T-helper 1 cell treated with Interleukin-12 subunit alpha and Interleukin-12 subunit beta and Interleukin-4 antibody, amounts not matched to agents 30 ng/mL and 1 ng/mL, for 36 hours (primary cell): ENCODE results near the gene ARHGAP23. TPM values are rescaled to one million over a fixed set of nuclear protein-coding genes. Genes with fewer than 3 reads are reported as not detected.

Experiments
- intact Hi-C: fragments of 100-400 bp; cut with micrococcal nuclease; formaldehyde crosslinking; loops from one replicate; pipeline ENCODE4 v1.15.1; 2024
- total RNA-seq: library from RNA; stranded (reverse); gene quantifications from 2 replicates; pipeline ENCODE4 v1.2.3, GENCODE V29; 2022

Gene ARHGAP23, protein sequence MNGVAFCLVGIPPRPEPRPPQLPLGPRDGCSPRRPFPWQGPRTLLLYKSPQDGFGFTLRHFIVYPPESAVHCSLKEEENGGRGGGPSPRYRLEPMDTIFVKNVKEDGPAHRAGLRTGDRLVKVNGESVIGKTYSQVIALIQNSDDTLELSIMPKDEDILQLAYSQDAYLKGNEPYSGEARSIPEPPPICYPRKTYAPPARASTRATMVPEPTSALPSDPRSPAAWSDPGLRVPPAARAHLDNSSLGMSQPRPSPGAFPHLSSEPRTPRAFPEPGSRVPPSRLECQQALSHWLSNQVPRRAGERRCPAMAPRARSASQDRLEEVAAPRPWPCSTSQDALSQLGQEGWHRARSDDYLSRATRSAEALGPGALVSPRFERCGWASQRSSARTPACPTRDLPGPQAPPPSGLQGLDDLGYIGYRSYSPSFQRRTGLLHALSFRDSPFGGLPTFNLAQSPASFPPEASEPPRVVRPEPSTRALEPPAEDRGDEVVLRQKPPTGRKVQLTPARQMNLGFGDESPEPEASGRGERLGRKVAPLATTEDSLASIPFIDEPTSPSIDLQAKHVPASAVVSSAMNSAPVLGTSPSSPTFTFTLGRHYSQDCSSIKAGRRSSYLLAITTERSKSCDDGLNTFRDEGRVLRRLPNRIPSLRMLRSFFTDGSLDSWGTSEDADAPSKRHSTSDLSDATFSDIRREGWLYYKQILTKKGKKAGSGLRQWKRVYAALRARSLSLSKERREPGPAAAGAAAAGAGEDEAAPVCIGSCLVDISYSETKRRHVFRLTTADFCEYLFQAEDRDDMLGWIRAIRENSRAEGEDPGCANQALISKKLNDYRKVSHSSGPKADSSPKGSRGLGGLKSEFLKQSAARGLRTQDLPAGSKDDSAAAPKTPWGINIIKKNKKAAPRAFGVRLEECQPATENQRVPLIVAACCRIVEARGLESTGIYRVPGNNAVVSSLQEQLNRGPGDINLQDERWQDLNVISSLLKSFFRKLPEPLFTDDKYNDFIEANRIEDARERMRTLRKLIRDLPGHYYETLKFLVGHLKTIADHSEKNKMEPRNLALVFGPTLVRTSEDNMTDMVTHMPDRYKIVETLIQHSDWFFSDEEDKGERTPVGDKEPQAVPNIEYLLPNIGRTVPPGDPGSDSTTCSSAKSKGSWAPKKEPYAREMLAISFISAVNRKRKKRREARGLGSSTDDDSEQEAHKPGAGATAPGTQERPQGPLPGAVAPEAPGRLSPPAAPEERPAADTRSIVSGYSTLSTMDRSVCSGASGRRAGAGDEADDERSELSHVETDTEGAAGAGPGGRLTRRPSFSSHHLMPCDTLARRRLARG (N-terminal part only)
- 2.1 and 2.6 TPM in 2 replicates for total RNA-seq

DNA sequence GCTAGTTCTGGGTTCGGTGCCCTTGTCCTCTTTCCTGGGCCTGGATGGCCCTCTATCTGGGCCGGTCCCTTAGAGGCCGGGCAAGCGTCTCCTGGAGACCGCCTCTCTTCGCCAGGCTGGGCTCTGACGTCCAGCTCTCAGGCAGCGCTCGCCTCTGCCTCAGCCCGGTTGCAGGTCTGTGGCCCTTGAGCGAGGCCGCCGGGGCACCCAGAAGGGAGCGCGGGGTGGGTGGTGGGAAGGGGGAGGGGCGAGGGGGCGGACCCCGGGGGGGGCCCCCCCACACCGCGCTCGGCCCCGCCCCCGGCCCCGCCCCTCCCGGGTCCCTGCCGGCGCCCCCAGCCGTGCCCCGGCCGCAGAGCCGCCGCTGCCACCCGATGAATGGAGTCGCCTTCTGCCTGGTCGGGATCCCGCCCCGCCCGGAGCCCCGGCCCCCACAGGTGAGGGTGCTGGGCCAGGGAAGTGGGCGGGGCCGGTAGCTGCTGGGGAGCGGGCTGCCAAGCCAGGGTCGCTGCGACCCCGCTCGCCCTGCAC, at the start of gene ARHGAP23:
ARHGAP23 (plus strand) TSS at position 353 of the 531 bp plus-strand sequence; CDS start at position 375, 22 bp downstream.
- intact Hi-C loops = no loop called here

DNA sequence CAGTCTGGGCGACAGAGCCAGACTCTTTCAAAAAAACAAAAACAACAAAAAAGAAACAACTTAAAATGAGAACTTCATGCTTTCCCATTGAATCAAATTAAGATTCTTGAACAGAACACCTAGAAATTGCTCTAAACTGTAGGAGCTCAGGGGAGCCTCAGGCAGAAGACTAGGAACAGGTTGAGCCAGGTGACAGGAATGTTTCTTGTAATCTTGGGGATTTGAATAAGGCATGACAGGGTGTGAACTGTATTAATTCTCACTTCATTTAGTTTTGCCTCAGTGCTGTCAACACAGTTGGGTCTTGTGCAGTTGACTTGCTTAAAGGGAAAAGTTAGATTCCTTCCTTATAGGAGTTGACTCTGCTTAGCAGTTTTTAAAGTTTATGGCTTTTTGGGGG, 48.8 kb upstream of the ARHGAP23 start:
- intact Hi-C loops = no loop called here

DNA sequence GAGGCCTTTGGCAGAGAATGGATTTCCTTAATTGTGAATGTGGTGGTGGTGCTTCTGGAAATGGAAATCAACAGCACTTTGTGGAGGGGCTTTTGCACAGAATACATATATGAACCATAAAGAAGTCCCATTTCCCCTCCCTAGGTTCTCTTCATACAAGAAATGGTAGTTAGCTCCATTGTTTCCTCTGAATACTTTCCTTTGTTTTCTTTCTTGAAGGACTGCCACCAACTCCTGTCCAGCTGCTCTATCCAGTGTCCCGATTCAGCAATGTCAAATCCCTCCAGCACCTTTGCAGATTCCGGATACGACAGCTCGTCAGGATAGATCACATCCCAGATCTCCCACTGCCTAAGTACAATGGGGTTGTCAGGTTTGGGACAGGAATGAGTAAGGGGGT, 33.2 kb upstream of the ARHGAP23 start:
- intact Hi-C loops = no loop called here

GRCh38 chr17:38397227-38397626, 31.0 kb upstream of the ARHGAP23 start:
- intact Hi-C loops = no loop called here

- intact Hi-C loops = no loop called here
These were observed 28.0 kb upstream of the ARHGAP23 start for GRCh38 chr17:38400286-38400685.

- intact Hi-C loops = no loop called here
These were observed 26.8 kb upstream of the ARHGAP23 start for GRCh38 chr17:38401459-38401858.

DNA sequence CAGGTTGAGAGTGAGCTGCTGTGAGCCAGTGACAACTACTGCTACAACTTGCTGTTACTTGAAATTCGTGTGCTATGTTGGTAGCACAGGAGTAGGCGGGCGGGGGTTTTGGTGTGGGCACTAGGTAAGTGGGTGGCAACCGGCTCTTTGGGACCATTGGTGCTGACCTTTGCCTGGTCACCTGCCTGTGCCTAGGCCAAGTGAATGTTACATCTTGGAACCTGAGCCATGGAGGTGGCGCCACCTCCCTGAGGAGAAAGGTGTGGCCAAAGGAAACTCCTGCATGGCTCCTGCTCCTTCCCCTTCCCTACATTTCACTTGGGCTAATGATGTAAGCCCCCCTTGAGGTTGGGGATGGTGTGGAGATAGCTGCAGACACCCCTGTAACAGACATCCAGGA, 25.4 kb upstream of the ARHGAP23 start:
- intact Hi-C loops = no loop called here

DNA sequence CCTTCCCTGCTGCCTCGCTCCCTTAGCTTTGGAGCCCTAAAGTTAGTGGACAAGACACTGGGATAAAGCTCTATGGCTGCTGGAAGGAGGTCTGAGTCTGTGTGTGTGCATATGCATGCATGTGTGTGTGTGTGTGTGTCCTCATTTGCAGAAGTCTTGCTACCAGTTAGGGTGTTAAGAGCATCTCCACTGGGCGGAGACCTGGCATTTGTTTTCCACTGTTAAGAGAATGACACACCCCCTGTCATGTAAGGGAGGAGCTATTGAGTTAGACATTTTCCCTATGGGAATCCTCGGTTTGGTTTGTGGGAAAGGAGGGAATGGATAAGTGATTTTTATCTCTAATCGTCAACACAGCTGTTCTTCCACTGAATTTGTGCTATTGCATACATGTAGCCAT, 24.8 kb upstream of the ARHGAP23 start:
- intact Hi-C loops = no loop called here

DNA sequence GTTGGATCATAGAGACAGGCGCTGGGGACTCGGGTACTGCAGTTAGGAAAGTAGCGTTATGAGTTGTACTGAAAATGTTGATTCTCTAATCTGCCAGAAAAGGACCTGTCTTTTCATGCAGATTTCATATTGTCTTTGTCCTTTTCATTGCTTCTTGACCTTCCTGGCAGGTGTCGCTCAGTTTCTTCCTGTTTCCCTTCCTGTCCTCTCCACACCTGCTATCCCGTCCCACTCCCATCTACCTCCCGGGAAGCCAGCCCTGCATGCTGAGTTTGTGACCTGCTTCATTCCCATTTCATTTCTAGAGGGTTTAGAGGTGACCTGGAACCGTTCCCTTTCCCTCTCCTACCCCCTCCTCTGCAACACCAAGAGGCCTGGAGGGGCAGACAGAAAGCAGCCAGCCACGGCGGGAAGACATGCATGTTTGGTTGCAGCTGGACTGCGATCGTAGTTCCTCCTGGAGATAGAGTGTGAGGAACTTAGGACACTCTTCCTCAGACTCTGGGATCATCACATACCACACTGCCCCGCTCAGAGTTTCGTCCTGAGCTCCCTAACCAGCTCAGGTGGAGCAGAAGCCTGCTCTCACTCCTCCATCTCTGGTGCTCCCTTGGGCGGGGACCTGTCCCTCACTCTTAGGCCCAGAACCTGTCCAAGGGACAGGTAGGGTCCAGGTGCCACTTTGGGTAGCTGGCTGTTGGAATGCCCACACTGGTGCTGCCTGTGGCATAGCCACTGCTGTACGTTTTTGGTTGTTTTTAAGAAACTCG, 23.9 kb upstream of the ARHGAP23 start:
- intact Hi-C loops = no loop called here

GRCh38 chr17:38405654-38406053, 22.6 kb upstream of the ARHGAP23 start:
- intact Hi-C loops = no loop called here

GRCh38 chr17:38410201-38410600, 18.1 kb upstream of the ARHGAP23 start:
- intact Hi-C loops = no loop called here

GRCh38 chr17:38415250-38416194, 12.7 kb upstream of the ARHGAP23 start:
- intact Hi-C loops = no loop called here

DNA sequence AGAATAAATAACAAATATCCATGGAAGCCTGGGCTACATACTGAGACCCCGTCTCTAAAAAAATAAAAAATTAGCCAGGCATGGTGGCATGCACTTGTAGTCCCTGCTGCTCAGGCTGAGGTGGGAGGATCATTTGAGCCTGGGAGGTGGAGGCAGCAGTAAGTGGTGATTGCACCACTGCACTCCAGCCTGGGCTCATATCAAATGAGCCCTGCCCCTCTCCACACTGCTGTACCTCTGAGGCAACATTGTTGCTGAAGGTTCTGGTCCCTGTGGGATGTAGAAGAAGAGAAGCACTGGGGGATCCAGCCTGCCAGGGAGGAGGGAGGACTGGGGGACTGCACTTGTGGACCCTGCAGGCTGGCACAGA, 11.4 kb upstream of the ARHGAP23 start:
- intact Hi-C loops = no loop called here

GRCh38 chr17:38417210-38417951, 10.9 kb upstream of the ARHGAP23 start:
- intact Hi-C loops = no loop called here

GRCh38 chr17:38418062-38418692, 10.1 kb upstream of the ARHGAP23 start:
- intact Hi-C loops = no loop called here

DNA sequence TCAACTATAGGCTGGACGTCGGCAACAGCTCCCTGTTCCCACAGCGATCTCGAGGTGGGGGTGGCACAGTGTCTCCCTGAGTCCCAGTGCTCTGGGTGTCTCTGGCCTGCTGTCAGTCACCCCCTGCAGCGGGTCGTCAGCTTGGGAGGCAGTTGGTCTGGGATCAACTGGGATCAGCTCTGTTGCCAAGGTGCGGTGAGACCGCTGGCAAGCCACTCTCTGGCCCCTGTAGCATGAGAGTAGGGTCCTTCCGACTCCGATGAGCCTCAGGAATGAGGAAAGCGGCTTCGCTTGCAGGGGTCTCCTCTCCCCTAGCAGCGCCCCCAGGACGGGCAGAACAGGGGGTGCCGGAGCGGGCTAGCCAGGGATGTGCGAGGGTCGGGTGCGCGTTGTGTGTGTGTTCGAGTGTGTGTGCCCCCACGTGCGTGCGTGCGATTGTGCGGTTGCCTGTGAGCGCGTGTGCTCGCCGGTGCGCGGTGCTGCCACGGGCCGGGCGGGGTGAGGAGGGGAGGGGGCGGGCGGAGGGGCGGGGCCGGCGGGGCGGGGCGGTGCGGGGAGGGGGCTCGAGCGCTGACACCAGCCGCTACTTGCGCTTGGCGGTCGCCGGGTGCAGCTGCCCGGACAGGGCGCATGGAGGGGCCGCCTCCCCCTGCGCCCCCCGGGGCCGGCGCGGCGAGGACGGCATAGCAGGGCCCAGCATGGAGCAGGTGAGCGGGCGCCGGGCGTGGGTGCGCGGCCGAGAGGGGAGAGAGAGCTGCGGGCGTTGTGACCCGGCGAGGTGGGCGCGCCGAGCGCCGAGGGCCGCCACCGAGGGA, 9.4 kb upstream of the ARHGAP23 start:
- intact Hi-C loops = no loop called here

- intact Hi-C loops = no loop called here
These were observed 8.7 kb upstream of the ARHGAP23 start for GRCh38 chr17:38419508-38419981.
